Measurements from ENCODE around the gene PLEKHG5. TPM values are rescaled to one million over a fixed set of nuclear protein-coding genes. Genes with fewer than 3 reads are reported as not detected.

PLEKHG5 gene
- total RNA-seq, 2 donors from 2014 or later: 3.2 to 3.8 TPM

DNA sequence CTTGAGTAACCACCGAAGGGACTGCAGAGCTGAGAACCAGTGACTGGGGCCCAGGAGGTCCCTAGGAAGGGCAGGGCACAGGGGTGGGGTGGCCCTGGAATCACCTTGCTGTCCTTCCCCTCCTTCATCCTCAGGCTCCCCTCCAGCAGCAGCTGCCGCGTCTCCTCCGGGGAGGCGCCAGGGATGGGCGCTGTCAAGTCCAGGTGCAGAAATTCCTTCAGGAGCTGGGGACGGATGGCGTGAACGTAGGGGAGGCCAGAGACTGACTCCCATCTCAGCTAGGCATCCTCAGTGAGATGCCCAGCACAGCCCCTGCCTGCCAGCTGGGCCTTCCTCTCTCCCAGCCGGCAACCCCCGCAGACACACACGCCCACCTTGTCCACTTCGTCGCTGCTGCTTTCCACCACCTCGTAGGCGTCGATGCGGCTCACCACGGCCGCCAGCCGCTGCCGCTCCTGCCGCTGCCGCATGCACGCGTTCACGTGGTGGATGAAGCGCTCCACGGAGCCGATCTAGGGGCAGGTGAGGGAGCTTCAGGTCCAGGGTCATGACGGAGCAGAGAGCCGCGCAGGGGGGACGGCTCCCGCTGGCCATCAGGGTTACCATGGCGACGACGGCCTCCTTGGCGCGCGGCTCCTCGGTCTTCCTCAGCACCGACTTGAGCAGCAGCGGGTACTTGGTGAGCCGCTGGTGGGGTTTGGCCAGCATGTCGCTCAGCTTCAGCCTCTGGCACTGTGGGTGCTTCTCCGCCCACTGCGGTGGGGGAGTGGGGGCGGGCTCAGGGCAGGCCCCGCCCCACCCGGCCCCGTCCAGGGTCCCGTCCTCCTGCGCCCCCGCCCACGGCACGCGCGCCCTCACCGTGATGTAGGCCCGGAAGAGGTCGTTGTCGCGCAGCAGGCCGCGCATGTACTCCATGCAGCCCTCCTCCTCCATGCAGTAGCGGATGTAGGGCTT lies 21.1 kb downstream of the PLEKHG5 start:
- no peak for ATAC-seq (replicated peaks)
- H3K9me3 Mint-ChIP-seq: no peaks in the 10 kb centered on the region
- H3K4me3 Mint-ChIP-seq: no peak overlapping the region
- no peaks in the 10 kb centered on the region for H3K27me3 Mint-ChIP-seq
- peaks cover 2% of the 10 kb centered on the region for H3K36me3 Mint-ChIP-seq (ENCODE audit: low read depth)
- no peak overlapping the region for H3K27ac Mint-ChIP-seq
- H3K4me1 Mint-ChIP-seq: peaks cover 5% of the 10 kb centered on the region

DNA sequence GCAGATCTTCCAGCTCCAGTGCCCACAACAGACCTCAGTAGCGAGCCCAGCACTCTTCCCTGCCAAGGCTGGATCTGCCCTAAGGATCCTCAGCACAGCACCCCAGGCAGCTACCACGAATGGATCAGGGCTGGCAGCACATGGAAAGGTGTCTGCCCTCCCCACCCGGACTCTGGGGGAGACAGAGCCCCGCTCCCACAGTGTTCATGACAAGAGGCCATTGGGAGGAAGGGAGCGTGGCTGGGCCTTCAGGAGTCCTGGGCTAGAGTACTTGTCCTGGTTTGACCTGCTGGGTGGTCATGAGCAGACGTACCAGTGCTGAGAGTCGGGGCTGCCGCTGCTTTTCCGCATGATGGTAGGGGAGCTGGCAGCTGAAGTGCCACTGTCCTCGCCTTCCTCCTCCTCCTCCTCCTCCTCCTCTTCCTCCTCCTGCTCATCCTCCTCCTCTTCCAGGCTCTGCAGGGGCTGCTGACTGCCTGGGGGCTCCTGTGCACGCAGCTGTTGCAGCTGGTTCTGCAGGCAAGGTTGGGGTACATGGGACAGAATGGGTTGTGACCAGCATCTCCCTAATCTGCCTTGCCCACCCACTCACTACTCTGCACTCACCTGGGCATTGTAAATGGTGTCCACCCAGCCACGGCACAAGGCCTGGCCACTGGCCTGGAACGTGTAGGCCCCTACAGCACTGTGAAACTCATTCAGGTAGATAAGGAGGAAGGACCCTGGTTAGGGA lies 22.6 kb downstream of the PLEKHG5 start:
- Mint-ChIP-seq H3K4me3 (no peak overlapping the region), H3K4me1 (peaks cover 12% of the 10 kb centered on the region), H3K9me3 (no peaks in the 10 kb centered on the region), H3K36me3 (ENCODE audit: low read depth) (peaks cover 17% of the 10 kb centered on the region), H3K27ac (no peak overlapping the region), H3K27me3 (no peaks in the 10 kb centered on the region)
- no peak for ATAC-seq (replicated peaks)

DNA sequence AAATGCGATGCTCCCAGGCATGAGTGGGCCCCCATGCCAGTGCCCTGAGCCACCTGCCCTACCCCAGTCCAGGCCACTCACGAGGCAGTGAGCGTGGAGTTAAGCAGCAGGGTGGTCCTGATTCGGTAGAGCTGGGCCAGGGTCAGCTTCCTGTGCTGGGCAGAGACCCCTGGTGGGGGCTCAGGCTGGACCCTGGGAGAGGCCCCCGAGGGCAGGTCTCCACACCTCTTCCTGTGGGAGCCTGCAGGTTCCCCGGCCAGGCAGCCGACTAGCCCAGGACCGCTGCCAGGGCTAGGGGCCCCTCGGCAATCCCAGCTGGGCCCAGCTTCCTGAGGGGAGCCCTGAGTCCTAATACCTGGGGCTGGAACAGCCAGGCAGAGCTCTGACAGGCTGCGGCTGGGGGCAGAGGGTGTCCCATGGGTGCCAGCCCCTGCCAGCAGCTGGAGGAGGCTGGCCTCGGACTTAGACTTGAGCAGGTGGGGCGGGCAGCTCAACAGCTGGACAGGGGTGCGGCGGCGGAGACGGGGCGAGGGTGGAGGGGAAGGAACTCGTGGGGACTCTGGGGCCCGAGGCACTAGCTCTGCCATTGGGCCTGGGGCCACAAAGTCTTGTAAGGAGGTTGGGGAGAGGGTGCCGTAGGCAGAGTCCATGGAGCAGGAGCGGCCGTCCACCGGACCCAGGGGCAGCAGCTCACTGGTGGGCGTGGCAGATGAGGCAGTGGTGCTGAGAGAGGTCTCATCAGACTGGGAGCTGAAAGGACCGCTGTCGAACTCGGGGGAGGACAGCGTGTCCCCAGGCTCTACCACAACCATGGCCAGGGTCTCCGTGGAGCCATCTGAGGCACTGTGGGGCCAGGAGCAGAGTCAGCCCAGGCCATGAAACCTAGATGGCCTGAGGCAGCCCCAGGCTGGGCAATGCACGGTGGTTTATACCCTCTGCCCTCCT lies 23.5 kb downstream of the PLEKHG5 start:
- H3K36me3 Mint-ChIP-seq (ENCODE audit: low read depth): peaks cover 26% of the 10 kb centered on the region
- H3K9me3 Mint-ChIP-seq: no peaks in the 10 kb centered on the region
- no peaks in the 10 kb centered on the region for H3K27me3 Mint-ChIP-seq
- no peak overlapping the region for H3K27ac Mint-ChIP-seq
- peaks cover 15% of the 10 kb centered on the region for H3K4me1 Mint-ChIP-seq
- no peak overlapping the region for H3K4me3 Mint-ChIP-seq
- no peak for ATAC-seq (replicated peaks)

DNA sequence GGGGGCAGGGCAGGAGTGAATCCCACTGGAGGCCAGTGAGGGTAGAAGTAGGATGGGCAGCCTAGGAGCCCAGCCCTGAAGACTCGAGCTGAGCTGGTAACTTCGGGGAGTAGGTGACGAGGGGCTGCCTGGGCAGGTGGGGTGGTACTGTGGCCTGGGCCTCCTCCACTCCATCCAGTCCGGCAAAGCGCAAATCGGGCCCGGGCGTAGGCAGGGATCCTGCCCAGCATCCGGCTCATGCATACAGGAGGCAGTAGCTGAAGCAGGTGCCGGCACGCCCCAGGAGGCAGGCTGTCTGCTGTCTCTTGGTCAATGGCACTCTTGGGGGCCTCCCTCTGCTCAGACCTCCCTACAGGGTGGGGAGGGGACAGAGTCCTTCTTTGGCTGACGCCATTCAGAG lies 24.2 kb downstream of the PLEKHG5 start:
- Mint-ChIP-seq H3K36me3 (ENCODE audit: low read depth) (peaks cover 34% of the 10 kb centered on the region), H3K27ac (peak overlapping the region; percentile 36)

DNA sequence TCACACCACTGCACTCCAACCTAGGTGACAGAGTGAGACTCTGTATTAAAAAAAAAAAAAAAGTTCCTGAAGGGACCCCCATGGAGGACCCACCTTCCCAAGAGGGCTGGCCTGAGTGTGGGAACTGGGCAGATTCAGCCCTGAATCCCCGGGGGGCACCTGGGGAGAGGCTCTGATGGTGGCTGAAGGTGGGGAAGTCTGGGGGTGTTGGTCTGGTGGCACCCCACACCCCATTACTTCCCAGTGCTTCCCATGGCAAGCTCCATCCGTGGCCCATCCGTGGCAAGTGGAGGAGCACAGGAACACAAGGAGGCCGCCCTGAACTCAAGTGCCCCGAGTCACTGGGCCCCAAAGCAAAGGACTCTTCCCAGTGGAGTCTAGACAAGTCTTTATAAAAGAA lies 24.7 kb downstream of the PLEKHG5 start:
- H3K36me3 Mint-ChIP-seq (ENCODE audit: low read depth): peaks cover 39% of the 10 kb centered on the region
- H3K9me3 Mint-ChIP-seq: no peaks in the 10 kb centered on the region
- peaks cover 23% of the 10 kb centered on the region for H3K4me1 Mint-ChIP-seq
- H3K27me3 Mint-ChIP-seq: no peaks in the 10 kb centered on the region
- peak overlapping the region; percentile 97 for H3K4me3 Mint-ChIP-seq
- no peak for ATAC-seq (replicated peaks)
- H3K27ac Mint-ChIP-seq: peak overlapping the region; percentile 36

More for the DNA sequence above, 24.2 kb downstream of the PLEKHG5 start:
- Mint-ChIP-seq H3K4me1 (peaks cover 21% of the 10 kb centered on the region), H3K27me3 (no peaks in the 10 kb centered on the region), H3K4me3 (peak overlapping the region; percentile 97), H3K9me3 (no peaks in the 10 kb centered on the region)
- no peak for ATAC-seq (replicated peaks)

DNA sequence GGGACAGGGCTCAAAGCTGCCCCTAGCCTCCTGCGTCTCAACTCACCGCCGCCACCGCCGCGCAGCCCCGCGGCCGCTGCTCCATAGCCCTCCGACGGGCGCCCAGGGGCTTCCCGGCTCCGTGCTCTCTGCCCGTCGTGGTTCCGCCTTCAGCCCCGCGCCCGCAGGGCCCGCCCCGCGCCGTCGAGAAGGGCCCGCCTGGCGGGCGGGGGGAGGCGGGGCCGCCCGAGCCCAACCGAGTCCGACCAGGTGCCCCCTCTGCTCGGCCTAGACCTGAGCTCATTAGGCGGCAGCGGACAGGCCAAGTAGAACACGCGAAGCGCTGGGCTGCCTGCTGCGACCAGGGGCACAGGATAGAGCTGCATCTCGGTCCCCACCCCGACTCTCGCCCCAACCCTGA lies 25.4 kb downstream of the PLEKHG5 start, which contains the start of gene TNFRSF25:
TSS of gene TNFRSF25 (minus strand) at position 151 of the 400 bp plus-strand sequence. CDS start at position 85, 66 bp downstream.
- no peaks in the 10 kb centered on the region for H3K9me3 Mint-ChIP-seq
- peaks cover 46% of the 10 kb centered on the region for H3K36me3 Mint-ChIP-seq (ENCODE audit: low read depth)
- no peaks in the 10 kb centered on the region for H3K27me3 Mint-ChIP-seq
- ATAC-seq (replicated peaks): peak; percentile 78
- peak within 1 kb of the TSS; percentile 97 for H3K4me3 Mint-ChIP-seq
- peaks cover 23% of the 10 kb centered on the region for H3K4me1 Mint-ChIP-seq
- H3K27ac Mint-ChIP-seq: peak within 1 kb of the TSS; percentile 92

DNA sequence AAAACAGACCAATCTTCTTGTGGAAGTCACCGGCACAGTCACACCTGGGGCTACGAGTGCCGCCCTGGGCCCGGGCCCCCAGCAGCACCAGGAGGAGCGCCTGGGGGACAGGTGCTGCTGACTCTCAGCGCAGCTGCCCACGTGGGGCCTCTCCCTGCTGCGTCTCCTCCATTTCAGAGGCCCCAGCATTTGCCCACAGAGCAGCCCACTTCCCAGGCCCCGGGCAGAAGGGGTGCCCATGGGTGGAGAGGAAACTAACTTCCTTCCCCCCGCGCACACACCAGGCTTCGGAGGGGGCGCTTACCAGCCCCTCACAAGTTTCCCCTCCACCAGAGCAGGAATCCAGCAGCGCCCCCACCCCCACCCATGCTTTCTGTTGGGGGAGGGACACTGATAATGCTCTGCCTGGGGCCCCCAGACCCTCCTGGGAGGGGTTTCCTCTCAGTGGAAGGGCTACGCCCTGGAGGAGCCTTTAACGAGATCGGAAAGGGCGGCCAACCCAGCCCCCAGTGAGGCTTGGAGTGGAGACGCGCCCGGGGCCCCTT lies 25.9 kb downstream of the PLEKHG5 start:
- Mint-ChIP-seq H3K27ac (peak overlapping the region; percentile 92), H3K4me1 (peaks cover 23% of the 10 kb centered on the region), H3K4me3 (peak overlapping the region; percentile 97), H3K27me3 (no peaks in the 10 kb centered on the region), H3K9me3 (no peaks in the 10 kb centered on the region), H3K36me3 (ENCODE audit: low read depth) (peaks cover 51% of the 10 kb centered on the region)
- peak; percentile 43 for ATAC-seq (replicated peaks)

DNA sequence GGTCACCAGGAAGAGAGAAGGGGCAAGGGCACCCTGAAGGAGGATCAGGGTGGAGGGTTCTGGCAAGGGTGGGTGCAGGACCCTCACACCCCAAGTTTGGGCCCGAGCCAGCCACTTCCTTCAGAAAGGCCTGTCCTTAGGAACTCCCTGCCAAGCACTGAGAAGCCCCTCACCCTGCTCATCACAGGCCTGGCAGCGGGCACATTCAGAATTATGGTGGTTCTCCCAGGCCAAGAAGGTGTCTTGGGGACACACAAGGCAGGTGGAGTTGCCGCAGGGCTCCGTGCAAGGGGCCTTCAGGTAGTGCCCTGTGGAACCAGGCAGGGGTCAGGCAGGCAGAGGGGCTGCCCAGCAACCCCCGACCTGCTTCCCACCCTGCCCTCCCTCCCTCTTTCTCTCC lies 26.6 kb downstream of the PLEKHG5 start:
- H3K4me3 Mint-ChIP-seq: peak overlapping the region; percentile 97
- peaks cover 56% of the 10 kb centered on the region for H3K36me3 Mint-ChIP-seq (ENCODE audit: low read depth)
- ATAC-seq (replicated peaks): no peak
- H3K9me3 Mint-ChIP-seq: no peaks in the 10 kb centered on the region
- peak overlapping the region; percentile 92 for H3K27ac Mint-ChIP-seq
- H3K27me3 Mint-ChIP-seq: no peaks in the 10 kb centered on the region
- peaks cover 23% of the 10 kb centered on the region for H3K4me1 Mint-ChIP-seq

DNA sequence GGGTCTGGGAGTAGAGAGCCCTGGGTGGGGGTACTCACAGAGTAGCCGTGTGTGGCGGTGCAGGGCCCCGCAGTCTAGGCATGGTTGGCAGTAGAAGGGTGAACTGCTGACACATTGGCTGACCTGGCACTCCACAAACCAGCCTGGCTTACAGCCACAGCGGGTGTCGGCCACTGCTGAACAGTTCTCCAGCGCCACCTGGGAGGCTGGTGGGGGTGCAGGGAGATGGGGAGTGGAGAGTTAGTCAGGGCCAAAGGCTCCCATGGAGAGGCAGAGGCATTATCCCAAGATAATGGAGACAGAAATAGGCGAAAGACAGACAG lies 27.0 kb downstream of the PLEKHG5 start:
- Mint-ChIP-seq H3K36me3 (ENCODE audit: low read depth) (peaks cover 56% of the 10 kb centered on the region), H3K27me3 (no peaks in the 10 kb centered on the region), H3K27ac (peak overlapping the region; percentile 92), H3K4me1 (peaks cover 26% of the 10 kb centered on the region), H3K4me3 (peak overlapping the region; percentile 97), H3K9me3 (no peaks in the 10 kb centered on the region)
- ATAC-seq (replicated peaks): peak; percentile 50

DNA sequence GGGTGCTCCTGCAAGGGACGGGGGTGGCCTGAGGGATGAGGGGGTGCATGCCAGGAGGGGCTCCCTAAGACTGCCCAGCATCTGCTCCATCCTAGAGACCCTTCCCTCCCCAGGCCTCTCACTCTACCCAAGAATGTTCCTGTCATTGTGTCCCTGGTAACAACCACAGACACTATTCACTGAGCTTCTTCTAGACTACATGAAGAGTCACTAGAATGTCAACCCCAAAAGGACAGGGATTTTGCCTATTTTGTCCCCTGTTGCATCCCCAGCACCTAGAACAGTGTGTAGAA lies 28.4 kb downstream of the PLEKHG5 start:
- Mint-ChIP-seq H3K27me3 (no peaks in the 10 kb centered on the region), H3K4me3 (peak overlapping the region; percentile 97), H3K36me3 (ENCODE audit: low read depth) (peaks cover 56% of the 10 kb centered on the region), H3K9me3 (no peaks in the 10 kb centered on the region), H3K27ac (peak overlapping the region; percentile 78), H3K4me1 (peaks cover 29% of the 10 kb centered on the region)
- ATAC-seq (replicated peaks): no peak

DNA sequence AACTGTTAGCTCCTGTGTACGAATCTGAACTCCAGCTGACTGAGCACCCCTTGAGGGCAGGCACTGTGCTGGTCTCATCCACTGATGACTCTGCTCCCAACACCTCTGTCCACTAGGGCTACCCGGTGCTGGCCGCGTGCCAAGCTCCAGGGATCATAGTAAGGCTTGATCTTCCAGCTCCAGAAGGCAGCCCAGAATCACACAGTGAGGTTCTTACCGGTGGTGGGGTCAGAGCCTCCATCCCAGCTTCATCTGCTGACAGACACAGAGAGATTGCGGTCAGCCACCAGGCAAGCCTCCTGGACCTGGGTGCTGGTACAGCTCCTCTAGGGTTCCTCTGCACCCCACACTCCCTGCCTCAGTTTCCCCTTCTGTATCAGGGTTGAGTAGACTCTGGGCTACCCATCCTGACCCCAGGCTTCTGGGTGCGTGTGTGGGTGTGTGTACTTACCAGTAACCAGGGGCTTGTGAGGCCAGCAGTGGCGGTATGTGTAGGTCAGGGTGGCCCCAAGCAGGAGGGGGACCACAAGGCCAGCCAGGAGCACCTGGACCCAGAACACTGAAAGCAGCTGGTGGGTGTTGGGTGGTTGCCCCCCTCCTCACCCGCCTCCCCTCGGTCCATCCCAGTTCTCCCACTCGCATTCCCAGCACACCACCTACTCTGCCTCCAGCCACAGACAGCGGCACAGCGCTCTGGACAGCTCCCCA lies 28.9 kb downstream of the PLEKHG5 start:
- Mint-ChIP-seq H3K27ac (peak overlapping the region; percentile 78), H3K4me3 (peak overlapping the region; percentile 97), H3K36me3 (ENCODE audit: low read depth) (peaks cover 56% of the 10 kb centered on the region)

DNA sequence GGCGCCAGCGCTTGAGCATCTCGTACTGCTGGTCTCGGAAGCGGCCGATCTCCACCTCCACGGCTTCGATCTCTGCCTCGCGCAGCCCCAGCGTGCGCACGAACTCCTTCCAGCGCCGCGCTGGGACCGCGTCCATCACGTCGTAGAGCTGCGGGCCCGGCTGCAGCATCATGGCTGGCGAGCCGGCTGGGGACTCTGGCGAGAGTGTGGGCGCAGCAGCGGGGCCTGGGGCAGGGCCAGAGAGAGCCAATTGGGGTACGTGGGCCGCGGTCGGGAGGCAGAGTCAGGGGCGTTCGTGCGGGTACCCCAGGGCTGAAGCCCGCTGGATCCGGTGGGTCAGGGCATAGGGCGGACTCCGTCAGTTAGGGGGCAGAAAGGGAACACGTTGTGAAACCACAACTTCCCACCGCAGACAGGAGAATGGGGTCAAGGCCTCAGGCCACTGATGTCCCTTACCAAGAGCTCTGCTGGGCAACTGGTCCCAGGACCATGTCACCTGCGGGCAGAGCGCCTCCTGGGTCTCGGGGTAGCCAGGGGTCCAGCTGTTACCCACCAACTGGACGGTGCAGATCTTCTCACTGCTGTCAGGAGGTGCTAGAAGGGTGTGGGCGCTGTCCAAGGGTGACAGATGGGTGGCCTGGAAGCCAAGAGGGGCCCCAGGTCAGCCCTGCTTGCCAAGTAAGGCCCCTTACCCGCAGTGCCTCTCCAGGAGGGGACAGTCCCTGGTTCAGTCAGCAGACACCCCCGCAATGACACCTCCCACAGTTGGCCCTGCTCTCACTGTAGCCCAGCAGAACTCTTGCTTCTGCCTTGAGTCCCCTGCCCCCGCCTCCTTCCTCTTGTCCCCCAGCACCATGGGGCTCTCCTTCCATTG lies 29.7 kb downstream of the PLEKHG5 start:
- H3K9me3 Mint-ChIP-seq: no peaks in the 10 kb centered on the region
- peaks cover 26% of the 10 kb centered on the region for H3K4me1 Mint-ChIP-seq
- peaks cover 56% of the 10 kb centered on the region for H3K36me3 Mint-ChIP-seq (ENCODE audit: low read depth)
- H3K27me3 Mint-ChIP-seq: no peaks in the 10 kb centered on the region
- no peak for ATAC-seq (replicated peaks)
- H3K27ac Mint-ChIP-seq: peak overlapping the region; percentile 78
- peak overlapping the region; percentile 97 for H3K4me3 Mint-ChIP-seq

More for the DNA sequence above, 28.9 kb downstream of the PLEKHG5 start:
- Mint-ChIP-seq H3K27me3 (no peaks in the 10 kb centered on the region), H3K4me1 (peaks cover 29% of the 10 kb centered on the region), H3K9me3 (no peaks in the 10 kb centered on the region)
- ATAC-seq (replicated peaks): no peak

Measured in activated T-helper 17 cell treated with anti-CD3 and anti-CD28 coated beads, Interleukin-2, amount 50 U/mL, for 72 hours (primary cell).